Activated CD4-positive, CD25-positive, alpha-beta regulatory T cell treated with anti-CD3 and anti-CD28 coated beads, Interleukin-2, amount 50 U/mL, for 24 hours (primary cell): ENCODE data around the gene CYTH3.
"Not testable (repeated sequence)": the region's sequence is repeated elsewhere in the genome, so short reads cannot be mapped to it uniquely, and the experiment has no call there.

Source experiments
- ATAC-seq, 2 donors: fragments of 150-1000 bp; cut with Tn5 transposase; one replicate each; pipeline ENCODE4 v1.10.0; 2021; ENCODE audit warnings: mild to moderate bottlenecking in 1 of 2, moderate library complexity in 1 of 2

The CYTH3 gene

GRCh38 chr7:6272481-6273323, at the start of gene CYTH3:
Gene CYTH3 (minus strand): TSS chr7:6272624. CDS start chr7:6272507, 117 bp downstream.
- peak; percentile 90 to 92 for ATAC-seq

- ATAC-seq, result no peak
Observed at GRCh38 chr7:6320791-6321190, 48.4 kb upstream of the CYTH3 start.

- ATAC-seq, result peak in 1 of 2 donors; percentile 30
Observed at GRCh38 chr7:6317797-6318438, 45.5 kb upstream of the CYTH3 start.

GRCh38 chr7:6316226-6316625, 43.8 kb upstream of the CYTH3 start:
- no peak for ATAC-seq

- ATAC-seq, result no peak
Observed at GRCh38 chr7:6315746-6316145, 43.3 kb upstream of the CYTH3 start.

GRCh38 chr7:6310271-6310993, 38.0 kb upstream of the CYTH3 start:
- no peak for ATAC-seq

- ATAC-seq, result no peak
Observed at GRCh38 chr7:6307762-6308161, 35.3 kb upstream of the CYTH3 start.

- no peak for ATAC-seq
Observed at GRCh38 chr7:6306471-6306870, 34.0 kb upstream of the CYTH3 start.

- no peak for ATAC-seq
Observed at GRCh38 chr7:6305330-6305729, 32.9 kb upstream of the CYTH3 start.

- ATAC-seq, result not testable (repeated sequence)
Observed at GRCh38 chr7:6301446-6301845, 29.0 kb upstream of the CYTH3 start.

- ATAC-seq, result no peak
Observed at GRCh38 chr7:6299774-6300173, 27.4 kb upstream of the CYTH3 start.

- no peak for ATAC-seq
Observed at GRCh38 chr7:6294839-6295238, 22.4 kb upstream of the CYTH3 start.

GRCh38 chr7:6293202-6293601, 20.8 kb upstream of the CYTH3 start:
- no peak for ATAC-seq

GRCh38 chr7:6291941-6292340, 19.5 kb upstream of the CYTH3 start:
- ATAC-seq, result not testable (repeated sequence)

- no peak for ATAC-seq
Observed at GRCh38 chr7:6291531-6291930, 19.1 kb upstream of the CYTH3 start.

GRCh38 chr7:6290319-6290741, 17.9 kb upstream of the CYTH3 start:
- ATAC-seq, result no peak

GRCh38 chr7:6288270-6288860, 15.9 kb upstream of the CYTH3 start:
- ATAC-seq, result no peak

GRCh38 chr7:6286486-6286885, 14.1 kb upstream of the CYTH3 start:
- no peak for ATAC-seq

GRCh38 chr7:6284461-6285360, 12.3 kb upstream of the CYTH3 start:
- ATAC-seq, result no peak

GRCh38 chr7:6284055-6284400, 11.6 kb upstream of the CYTH3 start:
- no peak for ATAC-seq

GRCh38 chr7:6283391-6284054, 11.1 kb upstream of the CYTH3 start:
- not testable (repeated sequence) for ATAC-seq

GRCh38 chr7:6279937-6280336, 7.5 kb upstream of the CYTH3 start:
- ATAC-seq, result no peak
